Lower lobe of right lung (tissue), 2 donors: ENCODE results near the gene GORASP2. TPM values are rescaled to one million over a fixed set of nuclear protein-coding genes. Genes with fewer than 3 reads are reported as not detected.

Experiments
- ATAC-seq, 2 donors: fragments of 200-7000 bp; cut with Tn5 transposase; one replicate each; pipeline ENCODE4 v1.9.1; 2020 to 2022; ENCODE audit warnings: mild to moderate bottlenecking in 2 of 2, moderate library complexity in 2 of 2
- DNase-seq: peaks from one replicate; pipeline ENCODE4 v3.0.0-alpha.2; 2020
- H3K27ac ChIP-seq: fragments of 200-600 bp; one replicate; pipeline ENCODE4 v1.8.0; 2022
- H3K27me3 ChIP-seq: fragments of 200-600 bp; one replicate; pipeline ENCODE4 v1.8.0; 2022; ENCODE audit warnings: low read depth
- H3K36me3 ChIP-seq: fragments of 200-600 bp; one replicate; pipeline ENCODE4 v1.8.0; 2022; ENCODE audit warnings: mild to moderate bottlenecking
- H3K4me1 ChIP-seq: fragments of 200-600 bp; one replicate; pipeline ENCODE4 v1.8.0; 2022
- H3K4me3 ChIP-seq: fragments of 200-600 bp; one replicate; pipeline ENCODE4 v1.8.0; 2022; ENCODE audit warnings: mild to moderate bottlenecking
- H3K9me3 ChIP-seq: fragments of 200-600 bp; one replicate; pipeline ENCODE4 v1.8.0; 2022
- CTCF ChIP-seq: fragments of 200-600 bp; IDR thresholded peaks from one replicate; pipeline ENCODE4 v1.8.0; 2022; ENCODE audit warnings: antibody characterized with exemption, mild to moderate bottlenecking
- intact Hi-C: fragments of 100-400 bp; cut with DNase I; formaldehyde crosslinking; loops from one replicate; pipeline ENCODE4 v1.11.0; 2022
- total RNA-seq: library from RNA; stranded (reverse); fragmentation: NEBNext Ultra II Directional; extraction: Animal tissue kit (Norgen Biotek cat#: 25700); gene quantifications from one replicate; pipeline ENCODE4 v1.2.1, GENCODE V29; 2021
- donor health status: DM: no; HTN: yes; CAD: no; lungs with severe emphysema.

The GORASP2 gene
- total RNA-seq, 1 donor from 2014 or later: 64.9 TPM

DNA sequence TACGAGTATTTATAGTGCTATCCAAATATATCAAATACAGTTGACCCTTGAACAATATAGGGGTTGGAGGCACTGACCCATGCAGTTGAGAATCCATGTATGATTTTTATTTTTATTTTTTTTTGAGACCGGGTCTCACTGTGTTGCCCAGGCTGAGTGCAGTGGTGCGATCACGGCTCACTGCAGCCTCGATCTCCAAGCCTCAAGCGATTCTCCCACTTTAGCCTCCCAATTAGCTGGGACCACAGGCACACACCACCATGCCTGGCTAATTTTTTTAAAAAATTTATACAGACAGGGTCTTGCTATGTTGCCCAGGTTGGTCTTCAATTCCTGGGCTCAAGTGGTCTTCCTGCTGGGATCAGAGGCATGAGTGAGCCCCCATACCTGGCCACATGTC lies 70.6 kb downstream of the GORASP2 start:
- peaks cover 60% of the 10 kb centered on the region for H3K36me3 ChIP-seq
- H3K4me3 ChIP-seq: no peak overlapping the region
- no peak for TF ChIP-seq CTCF
- H3K9me3 ChIP-seq: no peaks in the 10 kb centered on the region
- no peak for DNase-seq
- intact Hi-C loops: no loop called here
- no peak overlapping the region for H3K27ac ChIP-seq
- H3K4me1 ChIP-seq: no peaks in the 10 kb centered on the region
- ATAC-seq: no peak
- H3K27me3 ChIP-seq: no peaks in the 10 kb centered on the region

DNA sequence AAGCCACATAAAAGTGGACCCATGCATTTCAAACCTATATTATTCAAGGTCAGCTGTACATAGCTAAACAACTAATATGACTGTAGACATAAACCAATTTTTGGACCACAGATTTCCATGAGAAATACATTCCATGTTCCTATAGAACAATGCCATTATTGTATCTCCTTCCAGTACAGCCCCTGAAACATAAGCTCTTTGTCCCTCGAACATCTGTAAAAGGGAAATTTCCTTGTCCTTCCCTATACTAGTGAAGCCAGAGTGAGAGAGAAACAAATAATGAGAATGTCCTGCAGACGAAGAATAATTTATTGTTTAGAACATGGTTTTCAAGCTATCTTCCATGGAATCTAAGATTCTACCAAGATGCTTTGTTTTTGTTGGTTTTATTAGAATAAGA lies 75.3 kb downstream of the GORASP2 start:
- intact Hi-C loops: no loop called here
- no peak for TF ChIP-seq CTCF
- no peaks in the 10 kb centered on the region for H3K4me1 ChIP-seq
- DNase-seq (no peak), ATAC-seq (no peak)
- no peaks in the 10 kb centered on the region for H3K9me3 ChIP-seq
- H3K4me3 ChIP-seq: no peak overlapping the region
- H3K36me3 ChIP-seq: peaks cover 61% of the 10 kb centered on the region
- no peaks in the 10 kb centered on the region for H3K27me3 ChIP-seq
- H3K27ac ChIP-seq: no peak overlapping the region

GRCh38 chr2:171004833-171005232 lies 75.8 kb downstream of the GORASP2 start:
- no peaks in the 10 kb centered on the region for H3K9me3 ChIP-seq
- H3K27me3 ChIP-seq: no peaks in the 10 kb centered on the region
- H3K4me3 ChIP-seq: no peak overlapping the region
- peaks cover 63% of the 10 kb centered on the region for H3K36me3 ChIP-seq
- no peaks in the 10 kb centered on the region for H3K4me1 ChIP-seq
- ATAC-seq (no peak), DNase-seq (no peak)
- TF ChIP-seq CTCF: no peak
- H3K27ac ChIP-seq: no peak overlapping the region
- intact Hi-C loops: no loop called here

DNA sequence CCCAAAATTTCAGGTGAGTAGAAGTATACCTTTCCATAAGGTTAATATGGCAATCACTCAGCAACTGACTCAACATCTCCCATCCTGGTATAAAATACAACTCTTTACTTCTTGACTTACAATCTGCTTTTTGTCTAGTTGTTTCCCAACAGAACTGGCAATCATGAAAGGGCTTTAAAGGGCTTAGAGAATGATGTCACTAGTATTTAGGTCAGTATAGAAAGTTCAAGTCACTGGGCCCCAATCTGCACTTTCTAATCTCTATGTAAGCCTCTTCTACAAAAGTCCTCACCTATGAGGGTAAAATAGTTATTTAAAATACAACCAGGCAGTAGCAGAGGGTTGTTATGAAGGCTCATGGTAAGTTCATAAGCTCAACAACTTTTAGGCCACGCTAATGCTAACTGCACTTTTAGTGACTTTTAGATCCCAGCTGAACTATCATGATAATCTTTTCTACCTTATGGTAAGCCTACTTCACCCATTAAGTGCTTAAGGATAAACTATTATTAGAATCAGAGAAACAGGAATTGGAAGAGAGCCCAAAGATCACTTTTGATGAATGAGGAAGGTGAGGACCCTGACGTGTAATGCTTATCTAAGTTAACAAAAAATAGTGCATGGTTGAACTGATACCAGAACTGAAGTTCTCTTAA lies 79.6 kb downstream of the GORASP2 start:
- peaks cover 69% of the 10 kb centered on the region for H3K36me3 ChIP-seq

DNA sequence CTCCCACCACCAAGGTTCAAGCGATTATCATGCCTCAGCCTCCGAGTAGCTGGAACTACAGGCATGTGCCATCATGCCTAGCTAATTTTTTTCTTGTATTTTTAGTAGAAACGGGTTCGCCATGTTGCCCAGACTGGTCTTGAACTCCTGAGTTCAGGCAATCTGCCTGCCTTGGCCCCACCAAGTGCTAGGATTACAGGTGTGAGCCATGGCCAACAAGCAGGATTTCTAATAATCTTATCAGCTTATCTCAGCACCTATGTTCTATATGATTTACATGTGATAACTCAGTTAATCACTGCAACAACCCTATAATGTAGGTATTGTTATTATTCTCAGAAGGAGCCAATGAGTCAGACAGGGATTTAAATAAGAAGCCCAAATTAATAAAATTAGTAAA lies 80.3 kb downstream of the GORASP2 start:
- DNase-seq (no peak), ATAC-seq (no peak)
- Histone ChIP-seq H3K36me3 (peaks cover 69% of the 10 kb centered on the region), H3K9me3 (no peaks in the 10 kb centered on the region), H3K27me3 (no peaks in the 10 kb centered on the region), H3K4me1 (no peaks in the 10 kb centered on the region), H3K4me3 (no peak overlapping the region), H3K27ac (no peak overlapping the region)
- intact Hi-C loops: no loop called here
- TF ChIP-seq CTCF: no peak

More for the DNA sequence above, 79.6 kb downstream of the GORASP2 start:
- Histone ChIP-seq H3K4me1 (no peaks in the 10 kb centered on the region), H3K4me3 (no peak overlapping the region), H3K27ac (no peak overlapping the region), H3K9me3 (no peaks in the 10 kb centered on the region), H3K27me3 (no peaks in the 10 kb centered on the region)
- ATAC-seq (no peak), DNase-seq (no peak)
- no peak for TF ChIP-seq CTCF
- intact Hi-C loops: no loop called here
